HCT116 (cell line): ENCODE data around the gene TMEM184A.

Experiments used
- CEBPB ChIP-seq: IDR thresholded peaks from 2 replicates; pipeline ENCODE4 v1.6.1; 2012; ENCODE audit warnings: low read depth
- CTCF ChIP-seq, 3 experiments: fragments of 200-600 bp in 1 of 3; sonication (generic) in 1 of 3; IDR thresholded peaks in 2 of 3; conservative IDR thresholded peaks in 1 of 3; 2 replicates each; pipeline ENCODE4 v1.5.1; 2012 to 2017; ENCODE audit warnings: low read depth in 2 of 3, low read length in 2 of 3, antibody characterized with exemption in 1 of 3, borderline replicate concordance in 1 of 3, control low read depth in 1 of 3, mild to moderate bottlenecking in 1 of 3, mixed read lengths in 1 of 3, mixed run types in 1 of 3, moderate library complexity in 1 of 3; ENCODE audit not compliant: insufficient read depth in 1 of 3
- ELF1 ChIP-seq: IDR thresholded peaks from 2 replicates; pipeline ENCODE4 v1.6.1; 2012; ENCODE audit warnings: low read depth, borderline replicate concordance
- EZH2phosphoT487 ChIP-seq: fragments of 200-600 bp; IDR thresholded peaks from 2 replicates; pipeline ENCODE4 v1.6.1; 2018; ENCODE audit warnings: antibody characterized with exemption, borderline replicate concordance
- POLR2A ChIP-seq: IDR thresholded peaks from 2 replicates; pipeline ENCODE4 v1.7.0; 2011; ENCODE audit warnings: borderline replicate concordance; ENCODE audit not compliant: insufficient read depth, insufficient read length; ENCODE audit errors: extremely low read depth
- POLR2AphosphoS5 ChIP-seq: IDR thresholded peaks from 2 replicates; pipeline ENCODE4 v1.6.1; 2011; ENCODE audit warnings: mild to moderate bottlenecking, low read depth, low read length, moderate library complexity
- RAD21 ChIP-seq: IDR thresholded peaks from 2 replicates; pipeline ENCODE4 v1.6.1; 2012; ENCODE audit warnings: low read depth, mild to moderate bottlenecking
- TF ChIP-seq, protein P1 (sequence below): IDR thresholded peaks from 2 replicates; pipeline ENCODE4 v1.6.1; 2012

DNA sequence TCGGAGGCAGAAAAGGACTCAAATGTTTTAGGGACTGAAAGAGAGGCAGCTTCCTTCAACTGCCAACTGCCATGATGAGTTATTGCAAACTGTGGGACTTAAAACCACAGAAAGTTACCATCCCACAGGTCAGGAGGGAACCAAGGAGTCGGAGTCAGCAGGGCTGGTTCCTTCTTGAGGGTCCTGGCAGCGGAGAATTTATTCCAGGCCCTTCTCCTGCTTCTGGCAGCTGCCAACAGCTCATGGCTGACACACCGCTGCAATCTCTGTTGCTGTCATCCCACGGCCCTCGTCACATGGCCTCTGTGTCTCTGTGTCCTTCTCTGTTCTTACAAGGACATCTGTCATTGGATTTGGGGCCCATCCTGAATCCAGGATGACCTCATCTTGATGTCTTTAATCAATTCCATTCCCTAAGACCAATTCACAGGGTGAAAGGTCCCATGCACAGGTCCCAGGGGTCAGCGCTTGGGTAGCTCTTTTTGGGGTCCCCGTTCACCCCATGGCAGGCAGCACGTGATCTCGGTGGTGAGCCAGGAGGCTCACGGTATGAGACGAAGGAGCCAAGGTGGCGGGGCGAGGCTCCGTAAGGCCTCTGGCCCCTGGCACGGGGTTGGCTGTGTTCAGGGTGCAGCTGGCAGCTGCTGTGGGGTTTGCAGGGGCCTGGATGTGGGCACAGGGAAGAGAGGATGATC is 41.2 kb upstream of the TMEM184A start:
- no peak for TF ChIP-seq CTCF (IDR thresholded peaks at IDR 0.05 in 2 of 3, conservative IDR thresholded peaks at IDR 0.05 in 1 of 3; ENCODE audit: borderline replicate concordance in 1 of 3, insufficient read depth in 1 of 3, low read depth in 2 of 3, low read length in 2 of 3)
- TF ChIP-seq, protein P1, sequence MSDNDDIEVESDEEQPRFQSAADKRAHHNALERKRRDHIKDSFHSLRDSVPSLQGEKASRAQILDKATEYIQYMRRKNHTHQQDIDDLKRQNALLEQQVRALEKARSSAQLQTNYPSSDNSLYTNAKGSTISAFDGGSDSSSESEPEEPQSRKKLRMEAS = no peak
- no peak for TF ChIP-seq EZH2phosphoT487
- no peak for TF ChIP-seq POLR2A
- no peak for TF ChIP-seq CEBPB
- TF ChIP-seq POLR2AphosphoS5 = no peak
- TF ChIP-seq RAD21 = no peak
- no peak for TF ChIP-seq ELF1
